SJCRH30 (cell line): Measurements from ENCODE around the gene LPIN3. TPM values are rescaled to one million over a fixed set of nuclear protein-coding genes. Genes with fewer than 3 reads are reported as not detected.

Experiments
- DNase-seq, 2 experiments: peaks; one replicate each; pipeline ENCODE4 v3.0.0-alpha.2; 2015 to 2020
- H3K27ac ChIP-seq: fragments of 250-450 bp; sonication (Bioruptor Pico); 2 replicates; pipeline ENCODE4 v1.5.1; 2020; ENCODE audit warnings: mild to moderate bottlenecking, moderate library complexity
- H3K27me3 ChIP-seq: fragments of 250-450 bp; sonication (Bioruptor Pico); 2 replicates; pipeline ENCODE4 v1.5.1; 2020; ENCODE audit warnings: mild to moderate bottlenecking, moderate library complexity
- H3K36me3 ChIP-seq: fragments of 250-450 bp; sonication (Bioruptor Pico); 2 replicates; pipeline ENCODE4 v1.5.1; 2020; ENCODE audit warnings: mild to moderate bottlenecking, moderate library complexity
- H3K4me1 ChIP-seq: fragments of 250-450 bp; sonication (Bioruptor Pico); 2 replicates; pipeline ENCODE4 v1.5.1; 2020; ENCODE audit warnings: mild to moderate bottlenecking, moderate library complexity
- H3K4me3 ChIP-seq: fragments of 250-450 bp; sonication (Bioruptor Pico); 2 replicates; pipeline ENCODE4 v1.5.1; 2020; ENCODE audit warnings: mild to moderate bottlenecking, moderate library complexity
- H3K9me3 ChIP-seq: fragments of 250-450 bp; sonication (Bioruptor Pico); replicated peaks from 2 replicates; pipeline ENCODE4 v1.5.1; 2020; ENCODE audit warnings: mild to moderate bottlenecking, moderate library complexity
- total RNA-seq: library from RNA; depleted of rRNA; stranded (reverse); fragments of >200 nt; shearing (Covaris generic); gene quantifications from 2 replicates; pipeline ENCODE4 v1.2.3, GENCODE V29; 2014

LPIN3 gene
- total RNA-seq, 1 experiment from 2014 or later = 2.3 TPM

- Histone ChIP-seq H3K27ac (no peak overlapping the region), H3K4me3 (no peak overlapping the region)
Measured at GRCh38 chr20:41375846-41376245, 35.2 kb downstream of the LPIN3 start.

GRCh38 chr20:41376349-41376748 is 35.7 kb downstream of the LPIN3 start:
- Histone ChIP-seq H3K9me3 (peaks cover 10% of the 10 kb centered on the region; the same call in 1 of the 2 replicates), H3K4me3 (no peak overlapping the region), H3K27ac (no peak overlapping the region), H3K36me3 (no peaks in the 10 kb centered on the region), H3K27me3 (peaks cover 9% of the 10 kb centered on the region), H3K4me1 (peaks cover 21% of the 10 kb centered on the region)
- DNase-seq = no peak

More at GRCh38 chr20:41375846-41376245, 35.2 kb downstream of the LPIN3 start:
- DNase-seq = no peak
- H3K9me3 ChIP-seq = peaks cover 12% of the 10 kb centered on the region; the same call in 1 of the 2 replicates
- no peaks in the 10 kb centered on the region for H3K36me3 ChIP-seq
- H3K27me3 ChIP-seq = peaks cover 9% of the 10 kb centered on the region
- H3K4me1 ChIP-seq = peaks cover 19% of the 10 kb centered on the region

- peaks cover 25% of the 10 kb centered on the region for H3K4me1 ChIP-seq
- peaks cover 9% of the 10 kb centered on the region for H3K27me3 ChIP-seq
- DNase-seq = no peak
- no peak overlapping the region for H3K27ac ChIP-seq
- H3K9me3 ChIP-seq = 0 out of 2 replicates have a peak, but pooled peaks cover 3% of the 10 kb centered on the region
- no peak overlapping the region for H3K4me3 ChIP-seq
- H3K36me3 ChIP-seq = no peaks in the 10 kb centered on the region
Measured at GRCh38 chr20:41377275-41377674, 36.7 kb downstream of the LPIN3 start.

DNA sequence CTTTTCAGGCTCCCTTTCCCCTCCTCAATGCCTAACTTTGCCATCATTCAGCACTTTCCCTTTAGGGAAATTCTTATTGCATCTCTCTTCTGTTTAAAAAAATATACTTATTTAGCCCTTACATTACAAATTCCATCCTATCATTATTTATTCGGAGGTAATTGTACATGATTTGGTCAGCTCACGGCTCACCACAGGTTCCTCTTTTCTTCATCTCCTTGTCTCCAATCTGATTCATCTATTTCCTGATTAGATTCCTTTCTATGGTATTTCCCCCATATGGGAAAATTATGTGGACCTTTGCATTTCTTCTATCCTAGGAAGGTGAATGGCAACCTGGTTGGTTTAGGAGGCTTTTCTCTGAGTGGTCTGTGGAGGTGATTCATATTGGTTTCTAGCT is 38.9 kb downstream of the LPIN3 start:
- no peaks in the 10 kb centered on the region for H3K27me3 ChIP-seq
- no peak overlapping the region for H3K27ac ChIP-seq
- H3K9me3 ChIP-seq = no peaks in the 10 kb centered on the region
- H3K4me3 ChIP-seq = no peak overlapping the region
- DNase-seq = no peak
- H3K4me1 ChIP-seq = peaks cover 21% of the 10 kb centered on the region
- no peaks in the 10 kb centered on the region for H3K36me3 ChIP-seq

DNA sequence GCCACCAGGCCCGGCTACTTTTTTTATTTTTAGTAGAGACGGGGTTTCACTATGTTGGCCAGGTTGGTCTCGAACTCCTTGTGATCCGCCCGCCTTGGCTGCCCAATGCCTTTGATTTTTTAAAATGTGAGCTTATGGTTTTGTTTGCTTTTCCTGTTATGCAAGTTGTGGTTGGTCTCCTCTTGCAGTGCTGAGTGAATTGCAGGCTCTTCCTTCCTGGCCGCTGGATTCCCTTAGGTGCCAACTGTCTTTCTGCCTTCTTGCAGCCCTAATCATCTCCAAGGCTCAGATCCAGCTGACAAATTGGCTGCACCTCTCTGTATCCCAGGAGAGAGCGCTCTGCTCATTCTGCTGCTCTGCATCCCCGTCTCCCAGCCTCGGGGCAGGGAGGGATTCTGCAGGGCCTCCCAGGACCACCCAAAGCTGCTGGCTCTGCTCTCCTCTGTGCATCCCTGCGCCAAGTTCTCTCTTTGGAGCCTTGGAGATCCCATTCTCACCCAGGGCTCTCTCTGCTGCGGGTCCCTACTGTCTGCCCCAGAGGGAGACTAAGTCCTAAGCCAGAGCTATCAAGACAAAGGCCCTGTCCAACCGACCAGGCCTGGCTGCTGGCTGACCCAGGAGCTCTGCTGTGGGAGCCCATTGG is 40.1 kb downstream of the LPIN3 start:
- no peak overlapping the region for H3K4me3 ChIP-seq
- DNase-seq = peak; percentile 73 to 76
- H3K27me3 ChIP-seq = no peaks in the 10 kb centered on the region
- peaks cover 21% of the 10 kb centered on the region for H3K4me1 ChIP-seq
- no peak overlapping the region for H3K27ac ChIP-seq
- no peaks in the 10 kb centered on the region for H3K36me3 ChIP-seq
- no peaks in the 10 kb centered on the region for H3K9me3 ChIP-seq

- H3K27me3 ChIP-seq = no peaks in the 10 kb centered on the region
- H3K9me3 ChIP-seq = no peaks in the 10 kb centered on the region
Measured at GRCh38 chr20:41382791-41383305, 42.2 kb downstream of the LPIN3 start.

GRCh38 chr20:41386502-41387427 is 46.1 kb downstream of the LPIN3 start:
- peak; percentile 56 to 67 for DNase-seq
- Histone ChIP-seq H3K36me3 (no peaks in the 10 kb centered on the region), H3K4me3 (no peak overlapping the region), H3K4me1 (peaks cover 38% of the 10 kb centered on the region), H3K9me3 (no peaks in the 10 kb centered on the region), H3K27me3 (no peaks in the 10 kb centered on the region), H3K27ac (no peak overlapping the region)

More at GRCh38 chr20:41382791-41383305, 42.2 kb downstream of the LPIN3 start:
- Histone ChIP-seq H3K36me3 (no peaks in the 10 kb centered on the region), H3K27ac (0 out of 2 replicates have a peak overlapping the region, but pooled peaks have one; percentile 4), H3K4me3 (no peak overlapping the region), H3K4me1 (peaks cover 36% of the 10 kb centered on the region)
- peak; percentile 44 to 74 for DNase-seq

DNA sequence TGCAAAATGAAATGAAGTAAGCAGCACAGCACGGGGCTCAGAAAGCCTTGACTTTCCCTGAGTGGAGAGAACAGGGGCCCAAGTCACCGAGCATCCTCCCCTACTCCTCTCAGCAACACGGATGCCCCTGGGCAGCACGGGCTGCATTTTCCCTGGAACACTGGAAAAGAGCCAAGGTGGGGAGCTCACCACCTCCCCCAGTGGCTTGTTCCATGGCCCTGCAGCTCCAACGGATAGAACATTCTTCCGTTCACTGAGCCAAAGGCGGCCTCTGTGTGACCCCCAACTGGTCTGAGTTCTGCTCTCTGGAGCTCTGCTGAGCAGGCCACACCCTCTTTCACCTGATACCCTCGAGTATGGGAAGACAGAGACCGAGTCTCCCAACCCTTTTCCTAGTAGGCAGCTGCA is 46.8 kb downstream of the LPIN3 start:
- Histone ChIP-seq H3K9me3 (no peaks in the 10 kb centered on the region), H3K36me3 (no peaks in the 10 kb centered on the region), H3K27me3 (no peaks in the 10 kb centered on the region), H3K27ac (no peak overlapping the region), H3K4me1 (peaks cover 40% of the 10 kb centered on the region), H3K4me3 (no peak overlapping the region)
- peak; percentile 80 to 89 for DNase-seq

DNA sequence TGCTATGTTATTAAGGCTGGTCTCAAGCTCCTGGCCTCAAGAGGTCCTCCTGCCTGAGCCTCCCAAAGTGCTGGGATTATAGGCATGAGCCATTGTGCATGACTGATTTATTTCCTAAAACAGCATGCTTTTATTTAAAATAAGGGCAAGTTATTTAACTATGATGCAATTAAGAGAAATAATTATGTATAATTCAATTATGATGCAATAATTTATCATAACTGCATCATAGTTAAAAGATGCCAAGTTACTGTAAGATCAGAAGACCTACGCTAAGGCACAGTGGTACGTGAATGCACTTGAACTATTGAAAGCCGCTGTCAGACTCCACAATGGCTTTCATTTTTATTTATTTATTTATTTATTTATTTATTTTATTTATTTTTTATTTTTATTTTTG is 50.3 kb downstream of the LPIN3 start:
- Histone ChIP-seq H3K4me3 (no peak overlapping the region), H3K27me3 (no peaks in the 10 kb centered on the region), H3K36me3 (no peaks in the 10 kb centered on the region), H3K27ac (peak overlapping the region; percentile 89), H3K9me3 (no peaks in the 10 kb centered on the region), H3K4me1 (peaks cover 56% of the 10 kb centered on the region)
- DNase-seq = no peak

GRCh38 chr20:41391587-41392001 is 51.0 kb downstream of the LPIN3 start:
- no peaks in the 10 kb centered on the region for H3K27me3 ChIP-seq
- peak; percentile 96 to 98 for DNase-seq
- no peaks in the 10 kb centered on the region for H3K9me3 ChIP-seq
- H3K27ac ChIP-seq = peak overlapping the region; percentile 89
- no peaks in the 10 kb centered on the region for H3K36me3 ChIP-seq
- no peak overlapping the region for H3K4me3 ChIP-seq
- H3K4me1 ChIP-seq = peaks cover 53% of the 10 kb centered on the region

DNA sequence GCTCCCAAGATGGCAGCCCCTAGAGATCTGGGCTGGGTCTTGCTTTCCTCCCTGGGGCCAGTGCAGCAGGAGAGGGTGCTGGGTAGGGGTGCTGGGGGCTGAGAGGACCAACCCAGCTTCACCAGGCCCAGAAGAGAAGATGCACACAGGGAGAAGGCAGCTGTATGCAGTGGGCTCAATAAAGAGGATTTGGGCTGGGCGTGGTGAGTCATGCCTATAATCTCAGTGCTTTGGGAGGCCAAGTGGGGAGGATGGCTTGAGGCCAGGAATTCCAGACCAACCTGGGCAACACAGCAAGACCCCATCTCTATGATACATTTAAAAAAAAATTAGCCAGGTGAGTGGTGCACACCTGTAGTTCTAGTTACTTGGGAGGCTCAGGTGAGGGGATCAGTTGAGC is 51.7 kb downstream of the LPIN3 start:
- Histone ChIP-seq H3K36me3 (no peaks in the 10 kb centered on the region), H3K9me3 (no peaks in the 10 kb centered on the region), H3K4me3 (no peak overlapping the region), H3K27me3 (no peaks in the 10 kb centered on the region), H3K4me1 (peaks cover 46% of the 10 kb centered on the region), H3K27ac (peak overlapping the region; percentile 89)
- DNase-seq = peak; percentile 78 to 87

- no peak overlapping the region for H3K4me3 ChIP-seq
- no peaks in the 10 kb centered on the region for H3K9me3 ChIP-seq
- no peaks in the 10 kb centered on the region for H3K36me3 ChIP-seq
- peaks cover 38% of the 10 kb centered on the region for H3K4me1 ChIP-seq
- DNase-seq = peak; percentile 91 to 94
- H3K27ac ChIP-seq = peak overlapping the region; percentile 89
- no peaks in the 10 kb centered on the region for H3K27me3 ChIP-seq
Measured at GRCh38 chr20:41392871-41393704, 52.5 kb downstream of the LPIN3 start.

GRCh38 chr20:41393705-41394066 is 53.1 kb downstream of the LPIN3 start:
- peak in 1 of 2 experiments; percentile 67 for DNase-seq
- H3K27ac ChIP-seq = peak overlapping the region; percentile 89
- H3K27me3 ChIP-seq = no peaks in the 10 kb centered on the region
- peaks cover 38% of the 10 kb centered on the region for H3K4me1 ChIP-seq
- no peak overlapping the region for H3K4me3 ChIP-seq
- no peaks in the 10 kb centered on the region for H3K36me3 ChIP-seq
- no peaks in the 10 kb centered on the region for H3K9me3 ChIP-seq

DNA sequence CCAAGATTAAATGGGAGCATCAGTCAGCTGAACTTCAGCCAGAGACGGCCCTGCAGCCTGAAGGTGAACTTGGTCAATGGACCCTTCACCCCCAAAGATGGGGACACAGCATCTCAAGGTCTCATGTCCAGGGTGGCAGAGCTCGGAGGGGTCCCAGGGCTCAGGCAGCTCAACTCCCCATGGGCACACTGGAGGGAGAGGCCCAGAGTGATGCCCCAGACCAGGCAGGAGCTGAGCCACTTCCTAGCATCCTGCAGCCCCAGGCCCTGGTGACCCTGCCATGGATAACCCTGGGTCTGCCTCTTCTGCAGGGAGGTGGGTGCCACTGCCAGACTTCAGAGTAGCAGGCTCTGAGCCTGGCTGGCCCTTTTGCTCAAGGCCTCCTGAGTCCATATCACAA is 53.5 kb downstream of the LPIN3 start:
- peaks cover 38% of the 10 kb centered on the region for H3K4me1 ChIP-seq
- DNase-seq = no peak
- H3K36me3 ChIP-seq = no peaks in the 10 kb centered on the region
- H3K27me3 ChIP-seq = no peaks in the 10 kb centered on the region
- H3K4me3 ChIP-seq = no peak overlapping the region
- no peaks in the 10 kb centered on the region for H3K9me3 ChIP-seq
- H3K27ac ChIP-seq = no peak overlapping the region
